Measurements from ENCODE around the gene ODAD2. TPM values are rescaled to one million over a fixed set of nuclear protein-coding genes. Genes with fewer than 3 reads are reported as not detected.
"Not testable (repeated sequence)": the region's sequence is repeated elsewhere in the genome, so short reads cannot be mapped to it uniquely, and the experiment has no call there.

The ODAD2 gene
- total RNA-seq, 4 donors from 2014 or later: 0.14 to 0.48 TPM; not detected in 2

DNA sequence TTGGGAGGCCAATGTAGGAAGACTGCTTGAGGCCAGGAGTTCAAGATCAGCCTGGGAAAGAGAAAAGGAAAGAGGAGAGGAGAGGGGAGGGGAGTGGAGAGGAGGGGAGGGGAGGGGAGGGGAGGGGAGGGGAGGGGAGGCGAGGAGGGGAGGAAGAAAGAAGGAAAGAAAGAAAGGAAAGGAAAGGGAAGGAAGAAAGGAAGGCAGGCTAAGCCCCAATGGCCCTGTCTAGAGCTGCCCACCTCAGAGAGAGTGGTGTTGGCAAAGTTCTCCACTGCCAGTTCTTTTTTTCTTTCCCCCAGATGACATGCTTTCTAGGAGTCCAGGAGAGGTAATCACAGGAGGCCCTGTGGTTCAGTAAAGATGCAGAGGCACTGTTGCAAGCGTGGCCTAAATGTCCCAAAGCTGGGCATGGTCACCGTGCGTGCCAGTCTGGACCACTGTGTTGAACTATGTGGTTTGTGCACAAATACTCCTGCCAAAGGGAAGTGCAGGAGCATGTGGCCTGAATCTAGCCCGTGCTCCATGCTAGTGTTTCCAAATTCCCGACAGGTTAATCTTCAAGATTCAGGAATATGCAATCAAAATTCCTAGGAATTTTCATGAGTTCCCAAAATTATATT lies 39.7 kb downstream of the ODAD2 start:
- TF ChIP-seq EP300 (IDR thresholded peaks at IDR 0.05; ENCODE audit: low read depth) (no peak), POLR2AphosphoS5 (IDR thresholded peaks at IDR 0.05) (no peak), POLR2A (IDR thresholded peaks at IDR 0.05) (no peak)
- TF ChIP-seq, protein P1, sequence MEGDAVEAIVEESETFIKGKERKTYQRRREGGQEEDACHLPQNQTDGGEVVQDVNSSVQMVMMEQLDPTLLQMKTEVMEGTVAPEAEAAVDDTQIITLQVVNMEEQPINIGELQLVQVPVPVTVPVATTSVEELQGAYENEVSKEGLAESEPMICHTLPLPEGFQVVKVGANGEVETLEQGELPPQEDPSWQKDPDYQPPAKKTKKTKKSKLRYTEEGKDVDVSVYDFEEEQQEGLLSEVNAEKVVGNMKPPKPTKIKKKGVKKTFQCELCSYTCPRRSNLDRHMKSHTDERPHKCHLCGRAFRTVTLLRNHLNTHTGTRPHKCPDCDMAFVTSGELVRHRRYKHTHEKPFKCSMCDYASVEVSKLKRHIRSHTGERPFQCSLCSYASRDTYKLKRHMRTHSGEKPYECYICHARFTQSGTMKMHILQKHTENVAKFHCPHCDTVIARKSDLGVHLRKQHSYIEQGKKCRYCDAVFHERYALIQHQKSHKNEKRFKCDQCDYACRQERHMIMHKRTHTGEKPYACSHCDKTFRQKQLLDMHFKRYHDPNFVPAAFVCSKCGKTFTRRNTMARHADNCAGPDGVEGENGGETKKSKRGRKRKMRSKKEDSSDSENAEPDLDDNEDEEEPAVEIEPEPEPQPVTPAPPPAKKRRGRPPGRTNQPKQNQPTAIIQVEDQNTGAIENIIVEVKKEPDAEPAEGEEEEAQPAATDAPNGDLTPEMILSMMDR (IDR thresholded peaks at IDR 0.05): no peak
- in situ Hi-C loops (cut with MboI; ENCODE audit: low pct_ligation_motif_present in 1 of 4, low pct_unique_long_range_greater_than_20kb in 1 of 4, low sequenced_read_pairs in 3 of 4) (no loop called here), intact Hi-C loops (cut with DNase I; ENCODE audit: low total_unique reads) (no loop called here)
- Histone ChIP-seq H3K27ac (no peak overlapping the region), H3K4me1 (no peaks in the 10 kb centered on the region), H3K36me3 (no peaks in the 10 kb centered on the region), H3K9me3 (no peaks in the 10 kb centered on the region), H3K27me3 (no peaks in the 10 kb centered on the region), H3K4me3 (no peak overlapping the region)
- WGBS, 2 donors (ENCODE audit: low coverage in 1 of 2): 85 to 92% methylated on average over 2 to 6 of the region's 6 CpGs
- DNase-seq: no peak

DNA sequence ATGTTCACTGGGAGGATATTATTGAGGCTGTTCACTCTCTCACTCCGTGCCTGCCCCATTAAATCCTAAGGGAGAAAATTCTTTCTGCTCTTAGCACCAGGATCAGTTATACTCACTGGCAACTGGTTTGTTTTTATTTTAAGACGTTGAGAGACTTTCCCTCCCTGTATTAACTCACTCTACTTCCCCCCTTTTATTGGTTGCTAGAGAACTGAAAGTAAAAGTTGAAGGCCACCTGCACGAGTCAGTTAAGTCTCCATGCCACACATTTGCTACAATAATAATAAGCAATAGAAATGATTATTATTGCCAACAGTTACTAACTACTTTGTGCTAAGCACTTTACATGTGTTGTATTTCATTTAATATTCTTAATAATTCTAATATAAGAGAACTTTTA lies 40.5 kb downstream of the ODAD2 start:
- H3K36me3 ChIP-seq; H3K27me3 ChIP-seq; in situ Hi-C loops (cut with MboI; ENCODE audit: low pct_ligation_motif_present in 1 of 4, low pct_unique_long_range_greater_than_20kb in 1 of 4, low sequenced_read_pairs in 3 of 4); intact Hi-C loops (cut with DNase I; ENCODE audit: low total_unique reads); H3K27ac ChIP-seq; DNase-seq; H3K4me1 ChIP-seq; H3K4me3 ChIP-seq; H3K9me3 ChIP-seq: not testable (repeated sequence)
- WGBS, 2 donors (ENCODE audit: low coverage in 1 of 2): 17 to 24% methylated on average over 3 of the region's 3 CpGs

DNA sequence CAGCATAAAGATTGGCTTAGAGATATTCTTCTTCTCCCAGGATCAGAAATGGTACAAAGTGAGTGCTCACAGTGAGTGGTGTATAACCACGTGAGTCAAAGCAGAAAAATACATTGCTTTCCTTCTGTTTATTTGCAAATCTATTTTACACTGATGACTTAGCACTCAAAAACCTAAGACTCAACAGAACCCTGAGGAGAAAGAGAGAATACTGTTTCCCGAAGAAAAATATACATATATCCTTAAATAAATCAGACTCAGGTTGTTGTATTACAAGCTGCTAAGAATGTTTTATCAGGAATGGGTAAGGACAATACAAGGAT lies 48.7 kb downstream of the ODAD2 start:
- Histone ChIP-seq H3K4me3 (no peak overlapping the region), H3K27ac (no peak overlapping the region), H3K4me1 (no peaks in the 10 kb centered on the region), H3K9me3 (no peaks in the 10 kb centered on the region), H3K27me3 (no peaks in the 10 kb centered on the region), H3K36me3 (no peaks in the 10 kb centered on the region)
- in situ Hi-C loops (cut with MboI; ENCODE audit: low pct_ligation_motif_present in 1 of 4, low pct_unique_long_range_greater_than_20kb in 1 of 4, low sequenced_read_pairs in 3 of 4) (no loop called here), intact Hi-C loops (cut with DNase I; ENCODE audit: low total_unique reads) (no loop called here)
- TF ChIP-seq, protein P1 (IDR thresholded peaks at IDR 0.05): no peak
- TF ChIP-seq EP300 (IDR thresholded peaks at IDR 0.05; ENCODE audit: low read depth) (no peak), POLR2AphosphoS5 (IDR thresholded peaks at IDR 0.05) (no peak), POLR2A (IDR thresholded peaks at IDR 0.05) (no peak)
- 64 to 92% methylated on average over 2 of the region's 2 CpGs for WGBS, 2 donors (ENCODE audit: low coverage in 1 of 2)
- no peak for DNase-seq

DNA sequence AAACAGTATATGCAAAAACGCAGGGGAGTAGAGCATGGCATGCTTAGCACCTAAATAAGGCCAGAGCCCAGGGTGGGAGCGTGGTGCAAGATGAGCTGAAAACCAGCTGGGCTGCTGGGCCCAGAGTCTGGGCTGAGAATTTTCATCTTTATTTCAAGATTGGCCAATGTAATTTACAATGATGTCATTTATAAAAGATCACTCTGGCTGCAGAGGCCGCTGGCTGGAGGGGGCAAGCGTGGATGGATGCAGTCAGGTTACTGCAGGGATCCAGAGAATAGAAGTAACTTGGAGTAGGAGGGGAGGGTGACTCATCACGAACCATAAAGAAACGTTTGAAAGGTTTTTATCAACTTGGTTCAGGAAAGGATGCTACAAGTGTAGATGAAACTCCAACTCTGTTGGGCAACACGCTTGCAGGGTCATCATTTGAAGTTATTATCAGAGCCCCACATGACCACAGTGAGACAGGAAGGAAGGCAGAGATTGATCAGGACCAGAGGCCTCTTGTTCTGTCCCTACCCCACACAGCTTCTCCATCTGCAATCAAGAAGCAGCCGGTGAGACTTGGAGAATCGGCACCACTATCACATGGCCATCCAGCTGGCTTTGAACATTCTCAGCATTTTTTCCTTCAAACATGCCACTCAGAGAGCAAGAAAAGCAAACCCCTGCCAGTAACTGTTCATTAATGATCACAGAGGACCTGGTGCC lies 49.2 kb downstream of the ODAD2 start:
- no peaks in the 10 kb centered on the region for H3K4me1 ChIP-seq
- no peak for DNase-seq
- H3K27me3 ChIP-seq: no peaks in the 10 kb centered on the region
- no peaks in the 10 kb centered on the region for H3K36me3 ChIP-seq
- in situ Hi-C loops (cut with MboI; ENCODE audit: low pct_ligation_motif_present in 1 of 4, low pct_unique_long_range_greater_than_20kb in 1 of 4, low sequenced_read_pairs in 3 of 4) (no loop called here), intact Hi-C loops (cut with DNase I; ENCODE audit: low total_unique reads) (no loop called here)
- H3K27ac ChIP-seq: no peak overlapping the region
- H3K4me3 ChIP-seq: no peak overlapping the region
- no peaks in the 10 kb centered on the region for H3K9me3 ChIP-seq
- TF ChIP-seq, protein P1 (IDR thresholded peaks at IDR 0.05): no peak
- no peak for TF ChIP-seq POLR2A (IDR thresholded peaks at IDR 0.05)
- TF ChIP-seq EP300 (IDR thresholded peaks at IDR 0.05; ENCODE audit: low read depth): no peak
- no peak for TF ChIP-seq POLR2AphosphoS5 (IDR thresholded peaks at IDR 0.05)
- 67 to 74% methylated on average over 9 of the region's 9 CpGs for WGBS, 2 donors (ENCODE audit: low coverage in 1 of 2)

Data from transverse colon (tissue), 4 donors.